Measurements from ENCODE around the gene SNX12.

- TF ChIP-seq JUN (CRISPR knock-in tag; IDR thresholded peaks at IDR 0.05) (no peak), ZBTB21 (CRISPR knock-in tag; IDR thresholded peaks at IDR 0.05; ENCODE audit: borderline replicate concordance) (no peak), TEAD1 (CRISPR knock-in tag; IDR thresholded peaks at IDR 0.05) (no peak), FOXJ3 (CRISPR knock-in tag; IDR thresholded peaks at IDR 0.05; ENCODE audit: borderline replicate concordance) (no peak), NR2C2 (CRISPR knock-in tag; IDR thresholded peaks at IDR 0.05) (no peak), HMGXB4 (CRISPR knock-in tag; IDR thresholded peaks at IDR 0.05) (no peak), RELA (CRISPR knock-in tag; IDR thresholded peaks at IDR 0.05; ENCODE audit: borderline replicate concordance) (no peak), CREM (CRISPR knock-in tag; IDR thresholded peaks at IDR 0.05) (no peak), NFE2L1 (CRISPR knock-in tag; IDR thresholded peaks at IDR 0.05) (no peak), ZMAT4 (CRISPR knock-in tag; IDR thresholded peaks at IDR 0.05) (no peak), CTCF (IDR thresholded peaks at IDR 0.05) (no peak), NR3C1 (CRISPR knock-in tag; conservative IDR thresholded peaks at IDR 0.05; ENCODE audit: low read depth) (no peak), ZNF232 (CRISPR knock-in tag; IDR thresholded peaks at IDR 0.05) (no peak), MLX (CRISPR knock-in tag; IDR thresholded peaks at IDR 0.05) (no peak)
These were observed 35.2 kb upstream of the SNX12 start for GRCh38 chrX:71103110-71103983.
